Omental fat pad (tissue), 4 donors: Measurements from ENCODE around the gene NR6A1. TPM values are rescaled to one million over a fixed set of nuclear protein-coding genes. Genes with fewer than 3 reads are reported as not detected.

Source experiments
- ATAC-seq: fragments of 150-250 bp; one replicate; pipeline ENCODE4 v1.9.1; 2016; ENCODE audit warnings: mild to moderate bottlenecking, moderate library complexity; ENCODE audit not compliant: low FRiP score
- DNase-seq: peaks from one replicate; pipeline ENCODE4 v3.0.0-alpha.2; 2019; ENCODE audit warnings: low spot score
- CTCF ChIP-seq, 3 donors: fragments of 450-650 bp; IDR thresholded peaks; one replicate each; pipeline ENCODE4 v1.5.1; 2016 to 2017; ENCODE audit warnings: antibody characterized with exemption in 3 of 3, mild to moderate bottlenecking in 3 of 3, moderate library complexity in 2 of 3
- total RNA-seq, 4 donors: library from RNA; depleted of rRNA; stranded (reverse); fragments of >200 nt; gene quantifications; one replicate each; pipeline ENCODE4 v1.1.0, GENCODE V29; 2016

The NR6A1 gene
- total RNA-seq, 4 donors from 2014 or later = 0.95 to 1.2 (median 1.0) TPM

- ATAC-seq = no peak
Observed at GRCh38 chr9:124789531-124789930, 18.4 kb upstream of the NR6A1 start.

GRCh38 chr9:124788542-124789217, 17.6 kb upstream of the NR6A1 start:
- no peak for TF ChIP-seq CTCF (IDR thresholded peaks at IDR 0.05)

More at GRCh38 chr9:124789531-124789930, 18.4 kb upstream of the NR6A1 start:
- no peak for TF ChIP-seq CTCF (IDR thresholded peaks at IDR 0.05)
- no peak for DNase-seq

GRCh38 chr9:124786881-124787573, 15.9 kb upstream of the NR6A1 start:
- DNase-seq = no peak
- TF ChIP-seq CTCF (IDR thresholded peaks at IDR 0.05) = no peak
- no peak for ATAC-seq

More at GRCh38 chr9:124788542-124789217, 17.6 kb upstream of the NR6A1 start:
- DNase-seq (no peak), ATAC-seq (no peak)

- DNase-seq (no peak), ATAC-seq (no peak)
- TF ChIP-seq CTCF (IDR thresholded peaks at IDR 0.05) = no peak
Observed at GRCh38 chr9:124784509-124784908, 13.4 kb upstream of the NR6A1 start.

GRCh38 chr9:124783830-124784229, 12.7 kb upstream of the NR6A1 start:
- ATAC-seq = no peak
- DNase-seq = no peak
- TF ChIP-seq CTCF (IDR thresholded peaks at IDR 0.05) = no peak

- DNase-seq (no peak), ATAC-seq (no peak)
Observed at GRCh38 chr9:124782661-124783574, 11.8 kb upstream of the NR6A1 start.

More at GRCh38 chr9:124782661-124783574, 11.8 kb upstream of the NR6A1 start:
- TF ChIP-seq CTCF (IDR thresholded peaks at IDR 0.05) = no peak
